ENCODE data around the gene SLC6A3.

The SLC6A3 gene

DNA sequence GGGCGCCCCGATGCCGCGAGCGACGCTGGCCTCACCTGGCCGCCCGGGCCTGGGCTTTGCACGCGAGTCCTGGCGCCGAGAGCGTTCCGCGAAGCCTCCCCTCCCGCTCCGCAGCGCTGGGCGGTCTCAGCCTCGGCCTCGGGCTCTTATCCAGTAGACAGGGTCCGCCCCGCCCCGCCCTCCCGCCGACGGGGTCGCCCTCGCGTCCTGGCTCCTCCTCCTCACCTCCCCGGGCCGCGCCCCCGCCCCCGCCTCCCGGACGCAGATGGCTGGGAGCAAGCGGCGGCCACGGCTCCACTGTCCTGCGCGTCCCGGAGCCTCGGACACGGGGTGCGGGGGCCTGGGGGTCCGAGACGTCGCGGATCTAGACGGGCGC is at the start of gene SLC6A3:
TSS of gene SLC6A3 (minus strand) at position 128 of the 376 bp plus-strand sequence. CDS start 2,243 bp downstream, outside the sequence.
- no peak for DNase-seq (ENCODE audit: low read depth)
- TF ChIP-seq, protein P1, sequence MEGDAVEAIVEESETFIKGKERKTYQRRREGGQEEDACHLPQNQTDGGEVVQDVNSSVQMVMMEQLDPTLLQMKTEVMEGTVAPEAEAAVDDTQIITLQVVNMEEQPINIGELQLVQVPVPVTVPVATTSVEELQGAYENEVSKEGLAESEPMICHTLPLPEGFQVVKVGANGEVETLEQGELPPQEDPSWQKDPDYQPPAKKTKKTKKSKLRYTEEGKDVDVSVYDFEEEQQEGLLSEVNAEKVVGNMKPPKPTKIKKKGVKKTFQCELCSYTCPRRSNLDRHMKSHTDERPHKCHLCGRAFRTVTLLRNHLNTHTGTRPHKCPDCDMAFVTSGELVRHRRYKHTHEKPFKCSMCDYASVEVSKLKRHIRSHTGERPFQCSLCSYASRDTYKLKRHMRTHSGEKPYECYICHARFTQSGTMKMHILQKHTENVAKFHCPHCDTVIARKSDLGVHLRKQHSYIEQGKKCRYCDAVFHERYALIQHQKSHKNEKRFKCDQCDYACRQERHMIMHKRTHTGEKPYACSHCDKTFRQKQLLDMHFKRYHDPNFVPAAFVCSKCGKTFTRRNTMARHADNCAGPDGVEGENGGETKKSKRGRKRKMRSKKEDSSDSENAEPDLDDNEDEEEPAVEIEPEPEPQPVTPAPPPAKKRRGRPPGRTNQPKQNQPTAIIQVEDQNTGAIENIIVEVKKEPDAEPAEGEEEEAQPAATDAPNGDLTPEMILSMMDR (IDR thresholded peaks at IDR 0.05; ENCODE audit: control insufficient read depth, extremely low read depth, insufficient read depth) = no peak
- H3K4me3 ChIP-seq (ENCODE audit: low read depth, low read length) = no peak within 1 kb of the TSS

DNA sequence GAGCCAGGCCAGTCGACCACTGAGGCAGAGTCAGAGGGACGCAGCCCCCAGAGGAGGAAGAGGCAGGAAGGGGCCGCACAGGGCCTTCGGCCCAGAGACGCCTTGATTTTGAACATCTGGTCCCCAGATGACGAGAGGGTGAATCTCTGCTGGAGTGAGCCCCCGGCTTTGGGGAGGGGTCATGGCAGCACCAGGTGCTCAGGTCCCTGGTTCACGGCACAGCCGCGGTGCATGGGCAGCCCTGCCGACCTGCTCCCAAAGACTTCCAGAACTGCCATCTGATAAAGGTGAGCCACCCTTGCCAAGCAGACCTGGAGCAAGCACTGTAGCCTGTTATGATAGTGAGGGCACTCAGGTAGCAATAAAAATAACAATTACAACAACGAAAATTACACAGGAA is 48.7 kb upstream of the SLC6A3 start:
- TF ChIP-seq, protein P1 (IDR thresholded peaks at IDR 0.05; ENCODE audit: control insufficient read depth, extremely low read depth, insufficient read depth) = no peak
- DNase-seq (ENCODE audit: low read depth) = no peak
- H3K4me3 ChIP-seq (ENCODE audit: low read depth, low read length) = no peak overlapping the region

DNA sequence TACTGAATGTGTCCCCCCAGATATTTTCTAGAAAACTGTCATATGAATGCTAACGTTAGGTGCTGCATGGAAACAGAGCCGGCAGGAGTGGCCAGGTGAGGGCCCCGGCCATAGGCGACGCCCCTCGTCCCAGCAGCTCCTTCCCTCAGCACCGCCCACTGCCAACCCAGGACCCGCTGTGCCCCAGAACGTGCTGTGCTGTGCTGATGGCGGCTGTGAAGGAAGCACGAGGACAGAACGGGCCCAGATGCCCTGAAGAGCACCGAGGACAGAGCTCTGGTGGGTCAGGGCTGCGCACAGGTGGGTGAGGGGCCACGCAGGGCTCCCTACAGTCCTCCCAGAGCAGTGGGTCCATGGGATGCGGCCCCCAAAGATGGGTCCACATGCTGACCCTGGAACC is 48.2 kb upstream of the SLC6A3 start:
- TF ChIP-seq, protein P1 (IDR thresholded peaks at IDR 0.05; ENCODE audit: control insufficient read depth, extremely low read depth, insufficient read depth) = no peak
- DNase-seq (ENCODE audit: low read depth) = no peak
- H3K4me3 ChIP-seq (ENCODE audit: low read depth, low read length) = no peak overlapping the region

DNA sequence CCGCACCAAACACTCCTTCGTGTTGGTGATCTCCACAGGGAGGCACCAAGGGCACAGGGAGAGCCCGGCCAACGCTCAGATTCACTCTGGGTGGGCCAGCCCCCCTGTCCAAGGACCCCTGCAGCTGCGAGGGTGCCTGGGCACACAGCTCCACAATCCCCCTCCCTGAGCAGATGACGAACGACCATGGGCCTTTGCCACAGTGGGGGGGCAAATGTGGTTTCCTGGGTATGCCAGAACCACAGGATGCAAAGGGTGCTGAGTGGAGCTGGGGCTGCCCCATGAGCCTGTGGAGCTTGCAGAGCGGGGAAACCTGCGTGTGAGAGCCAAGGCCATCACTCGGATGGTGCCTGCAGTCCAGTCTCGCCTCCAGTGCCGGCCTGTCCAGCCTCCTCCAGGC is 47.5 kb upstream of the SLC6A3 start:
- no peak overlapping the region for H3K4me3 ChIP-seq (ENCODE audit: low read depth, low read length)
- DNase-seq (ENCODE audit: low read depth) = no peak
- TF ChIP-seq, protein P1 (IDR thresholded peaks at IDR 0.05; ENCODE audit: control insufficient read depth, extremely low read depth, insufficient read depth) = no peak

DNA sequence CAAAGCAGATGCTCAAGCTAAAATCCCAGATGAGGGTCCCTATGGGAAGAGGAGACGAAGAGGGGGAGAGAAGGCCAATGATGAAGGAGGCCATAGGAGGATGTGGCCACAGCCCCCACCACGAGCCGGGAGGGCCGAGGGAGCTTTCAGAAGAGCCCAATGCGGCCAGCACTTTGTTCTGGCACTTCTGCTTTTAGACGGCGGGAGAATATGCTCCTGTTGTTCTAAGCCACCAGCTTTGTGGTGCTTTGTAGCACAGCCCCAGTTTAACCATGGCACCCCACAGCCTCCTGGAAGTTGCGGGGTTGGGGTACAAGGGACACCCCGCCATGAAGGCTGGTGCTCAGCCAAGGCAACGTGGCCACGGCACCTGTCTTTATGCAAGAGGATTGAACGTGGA is 45.1 kb upstream of the SLC6A3 start:
- H3K4me3 ChIP-seq (ENCODE audit: low read depth, low read length) = no peak overlapping the region
- TF ChIP-seq, protein P1 (IDR thresholded peaks at IDR 0.05; ENCODE audit: control insufficient read depth, extremely low read depth, insufficient read depth) = no peak
- DNase-seq (ENCODE audit: low read depth) = no peak

DNA sequence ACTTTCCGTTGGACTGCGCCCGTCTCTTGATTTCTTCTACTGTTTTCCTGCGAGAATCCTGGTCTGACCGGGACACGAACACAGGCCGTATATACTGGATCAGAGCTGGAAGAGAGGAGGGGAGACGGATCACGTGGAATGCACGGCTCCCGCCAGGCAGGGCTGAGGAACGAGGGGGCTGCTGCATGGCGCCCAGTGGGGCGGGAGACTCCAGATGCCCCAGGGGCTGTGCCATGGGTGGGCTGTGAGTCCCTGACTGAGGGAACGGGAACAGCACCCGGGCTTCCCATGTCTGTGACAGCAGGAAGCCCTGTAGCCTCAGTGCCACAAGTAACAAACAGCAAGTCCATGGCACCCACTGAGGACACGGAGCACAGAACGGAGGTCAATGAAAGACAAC is 44.5 kb upstream of the SLC6A3 start:
- TF ChIP-seq, protein P1 (IDR thresholded peaks at IDR 0.05; ENCODE audit: control insufficient read depth, extremely low read depth, insufficient read depth) = no peak
- no peak for DNase-seq (ENCODE audit: low read depth)
- H3K4me3 ChIP-seq (ENCODE audit: low read depth, low read length) = no peak overlapping the region

DNA sequence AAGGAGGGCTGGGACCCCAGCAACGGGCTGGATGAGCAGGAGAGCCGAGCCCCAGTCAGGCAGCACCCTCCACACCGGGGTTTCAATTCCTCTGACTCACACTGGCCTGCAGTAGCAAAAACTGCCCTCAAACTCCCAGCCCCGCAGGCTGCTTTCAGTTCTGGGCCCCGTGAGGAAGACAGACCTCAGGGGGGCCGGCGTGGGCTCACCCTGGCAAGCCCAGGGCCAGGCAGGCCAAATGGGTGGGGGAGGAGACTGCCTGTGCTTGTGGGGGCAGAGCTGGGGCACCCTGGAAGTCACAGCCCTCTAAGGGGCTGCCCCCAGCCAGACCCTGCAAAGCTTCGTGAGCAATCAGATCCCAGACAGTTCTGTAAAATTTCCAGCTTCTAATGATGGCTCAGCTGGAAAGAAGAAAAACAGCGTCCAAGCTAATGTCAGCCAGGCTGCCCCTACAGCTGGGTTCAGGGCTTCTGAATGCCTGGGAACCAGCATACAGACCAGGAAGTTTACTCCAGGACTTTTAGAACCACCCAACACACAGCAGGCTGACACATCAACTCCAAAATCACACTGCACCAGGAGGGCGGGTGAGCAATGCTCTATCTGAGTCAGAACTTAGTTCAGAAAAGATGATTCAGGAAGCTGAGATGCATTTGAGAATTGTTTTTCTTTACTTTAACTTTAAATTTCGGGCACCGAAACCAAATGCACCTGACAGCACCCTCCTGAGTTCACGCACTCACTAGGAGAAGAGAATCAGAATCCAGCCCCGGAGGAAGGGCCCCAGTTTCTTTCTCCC is 43.8 kb upstream of the SLC6A3 start:
- TF ChIP-seq, protein P1 (IDR thresholded peaks at IDR 0.05; ENCODE audit: control insufficient read depth, extremely low read depth, insufficient read depth) = no peak
- no peak for DNase-seq (ENCODE audit: low read depth)
- no peak overlapping the region for H3K4me3 ChIP-seq (ENCODE audit: low read depth, low read length)
